Mesendoderm (in vitro differentiated cells): ENCODE measurements around the gene HGFAC.
A peak's percentile ranks its signal among the peaks of the same experiment; 100 is the strongest.

ENCODE experiments used
- DNase-seq: peaks from one replicate; pipeline ENCODE4 v3.0.0; 2013
- H2AK5ac ChIP-seq: 2 replicates; pipeline ENCODE4 v1.6.1; 2013; ENCODE audit warnings: low read length, inconsistent platforms
- H2BK120ac ChIP-seq: 2 replicates; pipeline ENCODE4 v1.6.1; 2013; ENCODE audit warnings: low read depth, mild to moderate bottlenecking, low read length, moderate library complexity, mixed read lengths
- H2BK15ac ChIP-seq: replicated peaks from 2 replicates; pipeline ENCODE4 v1.6.1; 2013; ENCODE audit warnings: low read depth, mild to moderate bottlenecking, moderate library complexity
- H2BK5ac ChIP-seq: 2 replicates; pipeline ENCODE4 v1.6.1; 2013; ENCODE audit warnings: low read length, inconsistent platforms
- H3K18ac ChIP-seq: 2 replicates; pipeline ENCODE4 v1.6.1; 2013; ENCODE audit warnings: mild to moderate bottlenecking, low read length, mixed read lengths
- H3K23ac ChIP-seq: one replicate; pipeline ENCODE4 v1.6.1; 2013; ENCODE audit warnings: low read length
- H3K27ac ChIP-seq: 2 replicates; pipeline ENCODE4 v1.5.1; 2013; ENCODE audit warnings: low read depth, mild to moderate bottlenecking, inconsistent platforms, low read length, moderate library complexity
- H3K27me3 ChIP-seq: 2 replicates; pipeline ENCODE4 v1.6.1; 2013; ENCODE audit warnings: low read length, control low read depth, mild to moderate bottlenecking, inconsistent platforms; ENCODE audit not compliant: insufficient read depth, poor library complexity
- H3K36me3 ChIP-seq: 2 replicates; pipeline ENCODE4 v1.6.1; 2013; ENCODE audit warnings: low read length, inconsistent platforms; ENCODE audit not compliant: control insufficient read depth, insufficient read depth
- H3K4ac ChIP-seq: one replicate; pipeline ENCODE4 v1.6.1; 2013; ENCODE audit warnings: low read depth, mild to moderate bottlenecking, low read length, moderate library complexity
- H3K4me1 ChIP-seq: 2 replicates; pipeline ENCODE4 v1.6.1; 2013; ENCODE audit warnings: low read depth, low read length, inconsistent platforms; ENCODE audit not compliant: control insufficient read depth
- H3K4me2 ChIP-seq: 2 replicates; pipeline ENCODE4 v1.6.1; 2013; ENCODE audit warnings: low read length
- H3K4me3 ChIP-seq: 2 replicates; pipeline ENCODE4 v1.5.1; 2013; ENCODE audit warnings: mild to moderate bottlenecking, low read length
- H3K56ac ChIP-seq: one replicate; pipeline ENCODE4 v1.6.1; 2013; ENCODE audit warnings: low read length
- H3K79me1 ChIP-seq: 2 replicates; pipeline ENCODE4 v1.6.1; 2013; ENCODE audit warnings: low read length, inconsistent platforms
- H3K79me2 ChIP-seq: 2 replicates; pipeline ENCODE4 v1.6.1; 2013; ENCODE audit warnings: mild to moderate bottlenecking, low read length; ENCODE audit not compliant: control insufficient read depth, insufficient read depth
- H3K9ac ChIP-seq: 2 replicates; pipeline ENCODE4 v1.6.1; 2013; ENCODE audit warnings: low read length, inconsistent platforms
- H4K5ac ChIP-seq: one replicate; pipeline ENCODE4 v1.6.1; 2013; ENCODE audit warnings: low read length
- H4K8ac ChIP-seq: one replicate; pipeline ENCODE4 v1.6.1; 2013; ENCODE audit warnings: low read depth, mild to moderate bottlenecking, control low read depth, low read length, moderate library complexity
- WGBS: extraction: QIAGEN DNeasy Blood & Tissue Kit; methylation state at CpG from one replicate; pipeline ENCODE4 v1.1.7; 2013; ENCODE audit warnings: low lambda C conversion rate, missing lambda C conversion rate; ENCODE audit not compliant: insufficient coverage; ENCODE audit errors: extremely low coverage; 5-methylcytosine and 5-hydroxymethylcytosine counted together

The HGFAC gene

DNA sequence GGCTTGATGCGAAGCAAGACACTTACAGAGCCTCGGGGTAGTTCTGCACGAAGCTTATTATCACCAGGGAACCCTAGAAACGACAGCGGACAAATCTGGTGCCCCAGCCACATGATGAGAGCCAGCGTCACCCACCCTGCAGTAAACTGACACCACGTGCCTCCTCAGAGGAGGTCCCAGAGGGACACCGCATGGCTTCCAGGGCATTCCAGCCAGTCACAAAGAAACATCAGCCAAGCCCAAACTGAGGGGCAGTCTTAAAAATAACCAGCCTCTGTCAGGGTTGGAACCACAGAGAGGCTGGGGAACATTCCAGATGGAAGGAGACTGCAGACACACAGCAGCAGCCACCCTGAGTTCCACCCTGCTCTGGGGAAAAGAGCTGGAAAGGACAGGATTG lies 36.6 kb upstream of the HGFAC start:
- Histone ChIP-seq H3K27ac (peak overlapping the region; percentile 3), H3K4me2 (no peak overlapping the region), H4K8ac (no peak overlapping the region), H2BK120ac (no peak overlapping the region), H3K4me3 (no peak overlapping the region), H3K27me3 (no peaks in the 10 kb centered on the region), H3K9ac (no peak overlapping the region), H3K4me1 (peaks cover 8% of the 10 kb centered on the region), H3K36me3 (no peaks in the 10 kb centered on the region), H3K18ac (no peak overlapping the region), H3K56ac (no peak overlapping the region), H2BK5ac (no peak overlapping the region), H4K5ac (no peak overlapping the region), H3K79me1 (no peaks in the 10 kb centered on the region), H3K4ac (no peak overlapping the region), H3K79me2 (no peaks in the 10 kb centered on the region), H3K23ac (no peak overlapping the region), H2BK15ac (no peak overlapping the region), H2AK5ac (no peak overlapping the region)
- no peak for DNase-seq
- no CpG with 5 or more reads among the region's 8 CpGs for WGBS

DNA sequence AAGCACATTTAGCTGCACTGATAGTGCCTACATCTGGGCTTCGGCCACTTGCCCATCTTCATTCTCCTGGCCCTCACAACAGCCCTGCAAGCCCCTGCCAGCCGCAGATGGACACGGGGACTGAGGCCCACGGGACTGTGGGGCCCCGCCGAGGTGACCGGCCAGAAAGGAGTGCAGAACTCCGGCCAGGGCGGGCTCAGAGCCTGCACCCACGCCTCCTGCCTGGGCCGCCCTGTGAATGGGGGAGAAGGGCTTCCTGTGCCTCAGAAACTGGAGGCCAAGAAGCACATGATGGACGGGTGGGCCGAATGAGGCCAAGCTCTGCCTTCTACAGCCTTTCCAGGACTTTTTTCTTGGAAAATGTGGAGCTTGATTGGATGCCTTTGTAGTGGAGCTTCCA lies 35.7 kb upstream of the HGFAC start:
- Histone ChIP-seq H3K27ac (no peak overlapping the region), H2AK5ac (no peak overlapping the region), H3K4me2 (no peak overlapping the region), H3K36me3 (no peaks in the 10 kb centered on the region), H3K79me2 (no peaks in the 10 kb centered on the region), H3K4ac (no peak overlapping the region), H4K8ac (no peak overlapping the region), H3K4me1 (peaks cover 8% of the 10 kb centered on the region), H2BK120ac (no peak overlapping the region), H3K56ac (no peak overlapping the region), H2BK15ac (no peak overlapping the region), H4K5ac (no peak overlapping the region), H3K9ac (no peak overlapping the region), H2BK5ac (no peak overlapping the region), H3K27me3 (no peaks in the 10 kb centered on the region), H3K4me3 (no peak overlapping the region), H3K79me1 (no peaks in the 10 kb centered on the region), H3K18ac (no peak overlapping the region), H3K23ac (no peak overlapping the region)
- no CpG with 5 or more reads among the region's 13 CpGs for WGBS
- no peak for DNase-seq

DNA sequence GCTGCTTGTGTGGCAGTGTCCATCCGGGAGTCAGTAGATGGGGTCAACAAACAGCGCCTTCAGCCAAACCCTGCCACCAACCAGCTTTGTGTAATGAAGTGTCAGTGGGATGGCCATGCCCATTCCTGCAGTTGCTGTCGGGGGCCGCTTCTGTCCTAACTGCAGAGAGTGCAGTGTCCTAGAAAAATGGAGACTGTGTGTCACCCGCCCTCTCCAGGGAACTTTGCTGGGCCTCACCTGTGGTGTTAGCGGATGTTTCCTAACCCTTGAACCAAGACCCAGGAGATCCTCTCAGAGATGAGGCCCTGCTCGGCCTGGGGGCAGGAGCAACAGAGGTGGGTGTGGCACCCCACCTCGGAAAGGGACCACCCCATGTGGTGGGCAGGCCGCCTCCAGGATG lies 35.3 kb upstream of the HGFAC start:
- no peak overlapping the region for H3K56ac ChIP-seq
- no peak overlapping the region for H2BK15ac ChIP-seq
- H3K79me2 ChIP-seq: no peaks in the 10 kb centered on the region
- H2BK120ac ChIP-seq: no peak overlapping the region
- H3K79me1 ChIP-seq: no peaks in the 10 kb centered on the region
- no peaks in the 10 kb centered on the region for H3K27me3 ChIP-seq
- H3K9ac ChIP-seq: no peak overlapping the region
- H3K4me3 ChIP-seq: no peak overlapping the region
- H3K18ac ChIP-seq: no peak overlapping the region
- no CpG with 5 or more reads among the region's 9 CpGs for WGBS
- no peaks in the 10 kb centered on the region for H3K36me3 ChIP-seq
- H2AK5ac ChIP-seq: no peak overlapping the region
- H3K4ac ChIP-seq: no peak overlapping the region
- H3K27ac ChIP-seq: no peak overlapping the region
- no peak overlapping the region for H3K23ac ChIP-seq
- no peak overlapping the region for H3K4me2 ChIP-seq
- H4K5ac ChIP-seq: no peak overlapping the region
- no peak for DNase-seq
- H2BK5ac ChIP-seq: no peak overlapping the region
- peaks cover 8% of the 10 kb centered on the region for H3K4me1 ChIP-seq
- no peak overlapping the region for H4K8ac ChIP-seq

DNA sequence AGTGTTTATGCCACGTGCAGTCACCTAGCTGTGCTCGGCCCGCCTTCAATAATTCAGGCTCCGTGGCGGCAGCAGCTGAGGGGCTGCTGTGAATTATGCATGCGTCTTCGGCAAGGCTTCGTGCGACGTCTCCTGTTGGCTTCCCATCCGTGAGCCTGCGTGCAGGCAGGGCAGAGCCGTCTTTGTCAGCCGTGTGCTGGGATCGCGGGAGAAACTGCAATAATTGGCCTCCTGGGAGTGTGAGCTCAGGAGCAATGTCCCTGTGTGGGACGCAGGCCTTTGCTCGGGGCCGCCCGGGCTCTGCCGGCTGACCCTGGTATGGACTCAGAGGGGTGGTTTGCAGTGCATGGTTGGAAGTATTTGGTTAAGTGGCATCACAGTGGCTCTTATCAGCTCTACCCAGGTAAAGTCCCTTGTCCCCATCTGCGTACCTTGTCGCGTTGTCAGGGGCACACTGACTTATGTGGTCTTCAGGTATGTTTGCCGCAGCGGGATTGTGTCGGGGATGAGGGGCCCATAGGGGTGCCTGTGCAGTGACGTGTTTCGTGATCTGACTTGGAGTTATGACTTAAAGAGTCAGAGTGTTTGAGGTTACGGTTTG lies 34.5 kb upstream of the HGFAC start:
- H3K79me2 ChIP-seq: no peaks in the 10 kb centered on the region
- no peak overlapping the region for H2BK15ac ChIP-seq
- no peaks in the 10 kb centered on the region for H3K79me1 ChIP-seq
- no peak overlapping the region for H3K9ac ChIP-seq
- no peak overlapping the region for H2AK5ac ChIP-seq
- H3K23ac ChIP-seq: no peak overlapping the region
- no peak overlapping the region for H2BK120ac ChIP-seq
- peaks cover 8% of the 10 kb centered on the region for H3K4me1 ChIP-seq
- no peak overlapping the region for H4K8ac ChIP-seq
- no peaks in the 10 kb centered on the region for H3K36me3 ChIP-seq
- H3K4me3 ChIP-seq: no peak overlapping the region
- no peak for DNase-seq
- H3K27me3 ChIP-seq: no peaks in the 10 kb centered on the region
- H2BK5ac ChIP-seq: no peak overlapping the region
- no CpG with 5 or more reads among the region's 30 CpGs for WGBS
- H3K27ac ChIP-seq: no peak overlapping the region
- H3K18ac ChIP-seq: no peak overlapping the region
- no peak overlapping the region for H3K4me2 ChIP-seq
- no peak overlapping the region for H3K56ac ChIP-seq
- no peak overlapping the region for H3K4ac ChIP-seq
- H4K5ac ChIP-seq: no peak overlapping the region

DNA sequence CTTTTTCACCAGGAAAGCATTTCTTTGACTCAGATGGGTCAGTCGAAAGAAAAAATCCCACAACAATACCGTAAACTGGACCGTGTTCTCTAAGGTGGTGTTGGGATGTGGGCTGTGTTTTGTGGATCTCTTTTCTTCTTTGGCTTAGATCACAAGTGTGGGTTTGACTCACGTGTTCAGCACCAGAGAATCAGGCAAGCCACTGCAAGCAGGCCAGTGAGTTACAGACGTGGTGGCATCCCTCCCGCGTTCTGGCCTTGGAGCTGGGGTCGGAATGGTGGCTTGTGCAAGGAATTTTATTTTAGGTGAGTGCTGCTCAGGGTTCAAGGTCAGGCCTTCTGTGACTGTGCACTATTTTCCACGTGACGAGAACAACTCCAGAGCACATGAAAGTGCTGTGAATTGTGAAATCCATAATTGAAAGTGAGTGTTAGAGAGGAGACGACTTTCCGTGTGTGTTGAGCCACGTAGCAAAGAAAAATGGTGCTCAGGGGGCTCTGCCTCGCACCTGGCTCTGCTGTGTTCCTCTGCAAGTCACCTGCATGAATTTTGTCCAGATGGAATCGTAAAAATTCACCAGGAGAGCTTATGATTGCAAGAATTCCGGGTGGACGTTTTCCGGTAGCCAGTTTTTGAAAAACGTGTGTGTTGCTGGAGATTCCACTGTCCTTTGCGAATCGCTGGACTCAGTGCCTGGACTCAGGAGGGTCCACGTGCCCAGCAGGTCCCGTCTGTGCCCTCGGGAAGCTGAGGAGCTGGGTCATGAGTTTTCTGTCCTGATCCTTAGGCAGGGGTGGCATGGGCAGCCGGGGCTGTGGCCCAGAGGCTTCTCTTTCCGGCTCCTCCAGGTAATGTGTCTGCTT lies 33.6 kb upstream of the HGFAC start:
- no peak overlapping the region for H3K18ac ChIP-seq
- H2AK5ac ChIP-seq: no peak overlapping the region
- H3K23ac ChIP-seq: no peak overlapping the region
- no peak overlapping the region for H3K4me3 ChIP-seq
- no peak overlapping the region for H2BK15ac ChIP-seq
- no peaks in the 10 kb centered on the region for H3K36me3 ChIP-seq
- no peak overlapping the region for H3K27ac ChIP-seq
- H3K4ac ChIP-seq: no peak overlapping the region
- H2BK5ac ChIP-seq: no peak overlapping the region
- H4K5ac ChIP-seq: no peak overlapping the region
- H3K4me2 ChIP-seq: no peak overlapping the region
- no peak overlapping the region for H3K9ac ChIP-seq
- no peak for DNase-seq
- no peaks in the 10 kb centered on the region for H3K79me1 ChIP-seq
- no peaks in the 10 kb centered on the region for H3K79me2 ChIP-seq
- peaks cover 8% of the 10 kb centered on the region for H3K4me1 ChIP-seq
- H3K56ac ChIP-seq: peak overlapping the region; percentile 35
- WGBS: no CpG with 5 or more reads among the region's 26 CpGs
- H2BK120ac ChIP-seq: no peak overlapping the region
- H3K27me3 ChIP-seq: no peaks in the 10 kb centered on the region
- H4K8ac ChIP-seq: no peak overlapping the region
